ENCODE data around the gene REXO1.

Gene REXO1

DNA sequence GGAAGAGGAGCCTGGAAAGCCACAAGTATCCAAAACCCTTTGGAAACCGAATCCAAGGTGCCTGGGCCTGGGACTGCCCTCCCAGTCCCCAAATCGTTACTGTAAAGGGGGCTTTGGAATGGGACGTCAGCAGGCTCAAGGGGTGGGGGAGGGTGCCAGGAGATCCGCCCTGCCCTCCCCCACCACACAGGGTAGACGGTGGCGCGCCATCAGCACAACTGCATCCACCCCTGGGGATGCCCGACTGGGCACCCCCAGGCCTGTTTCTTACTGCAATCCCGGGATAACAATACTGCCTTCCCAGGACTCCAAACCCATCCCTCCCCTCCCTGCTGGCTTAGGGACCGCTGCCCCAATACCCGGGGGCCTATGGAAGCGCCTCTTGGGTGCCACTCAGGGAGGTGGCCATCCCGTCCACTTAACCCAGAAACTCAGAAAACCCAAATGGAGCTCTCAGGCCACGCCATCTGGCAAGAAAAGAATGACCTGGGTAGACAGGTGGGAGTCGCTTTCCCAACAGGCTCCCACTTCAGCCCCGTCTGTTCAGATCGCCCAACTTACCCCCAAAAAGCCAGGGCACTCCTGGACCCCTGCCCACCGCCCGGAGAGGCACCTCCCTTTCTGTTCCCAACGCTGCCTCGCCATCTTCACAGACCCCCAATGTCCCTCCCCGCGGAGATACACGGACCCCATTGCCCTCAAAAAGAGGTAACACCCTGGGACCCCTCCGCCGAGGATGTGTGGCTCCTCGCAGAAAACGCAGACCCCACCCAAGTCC, 12.7 kb upstream of the REXO1 start:
- DNase-seq: no peak

DNA sequence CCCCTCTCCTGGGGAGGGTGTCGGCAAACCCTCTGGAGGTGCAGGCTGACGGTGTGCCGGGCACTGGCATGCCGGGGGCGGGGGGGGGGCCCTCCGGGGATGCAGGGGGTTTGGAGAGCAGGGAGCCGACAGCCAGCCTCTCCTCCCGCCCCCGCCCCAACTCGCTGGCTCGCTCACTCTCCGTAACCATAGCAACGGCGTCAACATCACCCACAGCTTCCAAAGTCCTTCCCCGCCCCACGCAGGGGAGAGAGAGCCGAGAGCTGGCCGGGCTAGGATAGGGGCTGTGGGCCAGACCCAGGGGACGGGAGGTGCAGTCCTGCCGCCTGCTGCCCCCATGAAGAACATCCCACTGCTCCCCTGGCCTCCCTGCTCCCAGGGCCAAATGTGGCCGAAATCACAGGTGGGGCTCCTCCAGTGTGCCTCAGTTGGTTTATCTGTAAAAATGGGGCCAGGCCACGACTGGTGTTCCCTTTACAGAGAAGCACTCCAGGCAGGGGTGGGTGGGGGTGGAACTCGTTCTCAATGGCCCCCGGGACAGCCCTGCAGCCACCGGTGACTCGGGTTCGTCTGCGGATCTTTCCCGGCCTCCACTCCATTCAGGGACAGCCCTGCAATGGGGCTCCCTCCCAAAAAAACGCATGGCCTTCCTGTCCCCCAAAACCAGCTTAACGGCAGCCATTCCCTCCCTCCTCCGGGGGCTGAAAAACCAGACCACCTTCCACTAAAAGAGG, 11.9 kb upstream of the REXO1 start:
- DNase-seq: no peak

DNA sequence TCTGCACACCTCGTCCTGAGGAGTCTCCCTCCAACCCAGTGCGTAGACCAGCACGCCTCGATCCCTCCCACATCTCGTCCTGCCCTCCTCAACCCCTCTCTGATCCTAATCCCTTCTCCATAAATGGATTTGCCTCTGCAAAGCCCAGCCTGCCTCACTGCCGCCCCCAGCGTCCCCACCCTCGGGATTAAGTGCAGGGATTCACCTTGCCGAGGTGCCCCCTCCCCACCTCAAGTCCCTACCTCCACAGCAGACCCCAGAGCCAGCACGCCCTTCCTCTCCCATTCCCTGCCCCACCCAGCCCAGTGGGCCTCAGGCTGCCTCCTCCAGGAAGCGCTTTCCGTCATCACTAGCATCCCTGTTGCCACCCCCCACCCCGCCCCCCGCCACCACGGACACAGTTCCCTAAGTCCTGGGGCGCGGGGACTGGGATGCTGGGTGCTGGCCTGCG, 11.1 kb upstream of the REXO1 start:
- DNase-seq: no peak

DNA sequence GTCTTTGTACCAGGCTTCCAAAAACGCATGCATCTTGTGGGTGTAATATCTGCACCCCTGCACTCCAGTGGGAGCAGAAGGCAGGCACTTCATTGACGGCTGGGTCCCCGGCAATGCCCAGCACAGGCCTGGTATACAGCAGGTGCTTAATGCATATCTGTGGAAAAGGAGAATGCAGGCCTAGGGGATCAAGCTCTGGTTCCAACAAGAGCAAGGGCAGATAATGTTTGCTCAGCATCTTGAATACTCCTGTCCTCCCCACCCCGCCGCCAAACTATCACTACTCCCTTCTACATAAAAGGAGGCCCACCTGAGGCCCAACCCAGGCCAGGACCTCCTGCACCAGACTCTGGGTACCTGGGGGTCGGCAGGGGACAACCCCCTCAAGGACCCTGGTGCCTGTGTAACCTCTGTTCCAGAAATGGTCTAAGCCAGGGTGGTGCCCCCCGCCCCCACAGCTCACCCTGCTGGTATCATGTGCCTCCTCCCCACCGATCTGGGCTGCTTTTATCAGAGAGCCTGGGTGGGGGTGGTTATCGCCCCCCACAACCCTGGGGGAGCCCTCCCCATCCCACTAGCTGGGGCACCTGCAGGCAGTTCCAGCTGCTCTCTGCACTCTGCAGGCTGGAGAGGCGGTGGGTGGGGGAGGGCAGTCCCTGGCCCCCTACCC, 10.3 kb upstream of the REXO1 start:
- no peak for DNase-seq

DNA sequence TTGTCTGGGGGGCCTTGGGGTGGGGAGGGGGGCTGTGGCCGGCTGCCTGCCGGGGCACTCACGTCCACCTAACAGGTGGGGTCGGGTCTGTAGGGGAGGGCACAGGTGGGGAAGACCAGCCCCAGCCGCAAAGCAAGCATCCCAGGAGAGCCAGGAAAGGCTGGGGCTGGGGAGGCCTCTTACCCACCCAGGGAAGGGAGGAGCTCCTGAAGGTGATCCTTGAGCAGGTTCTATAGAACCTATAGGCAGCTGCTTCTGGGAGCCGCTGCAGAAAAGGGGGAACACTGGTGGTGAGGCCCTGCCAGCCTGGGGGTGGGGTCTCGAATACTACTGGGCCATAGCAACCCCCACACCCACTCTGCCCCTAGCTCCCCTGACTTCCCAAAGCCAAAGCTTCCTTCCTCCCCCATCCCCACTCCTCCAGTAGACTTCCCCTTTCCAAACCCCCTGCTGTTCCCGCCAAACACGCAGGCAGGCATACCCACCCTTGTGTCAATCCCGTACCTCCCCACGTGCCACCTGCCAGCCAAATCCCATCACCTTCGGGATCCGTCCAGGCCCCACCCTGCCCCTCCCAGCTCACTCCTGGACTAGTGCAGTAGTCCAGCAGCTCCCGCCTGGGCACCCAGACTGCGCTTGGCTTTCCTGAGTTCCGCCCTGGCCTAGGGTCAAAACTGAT, 9.5 kb upstream of the REXO1 start:
- no peak for DNase-seq

DNA sequence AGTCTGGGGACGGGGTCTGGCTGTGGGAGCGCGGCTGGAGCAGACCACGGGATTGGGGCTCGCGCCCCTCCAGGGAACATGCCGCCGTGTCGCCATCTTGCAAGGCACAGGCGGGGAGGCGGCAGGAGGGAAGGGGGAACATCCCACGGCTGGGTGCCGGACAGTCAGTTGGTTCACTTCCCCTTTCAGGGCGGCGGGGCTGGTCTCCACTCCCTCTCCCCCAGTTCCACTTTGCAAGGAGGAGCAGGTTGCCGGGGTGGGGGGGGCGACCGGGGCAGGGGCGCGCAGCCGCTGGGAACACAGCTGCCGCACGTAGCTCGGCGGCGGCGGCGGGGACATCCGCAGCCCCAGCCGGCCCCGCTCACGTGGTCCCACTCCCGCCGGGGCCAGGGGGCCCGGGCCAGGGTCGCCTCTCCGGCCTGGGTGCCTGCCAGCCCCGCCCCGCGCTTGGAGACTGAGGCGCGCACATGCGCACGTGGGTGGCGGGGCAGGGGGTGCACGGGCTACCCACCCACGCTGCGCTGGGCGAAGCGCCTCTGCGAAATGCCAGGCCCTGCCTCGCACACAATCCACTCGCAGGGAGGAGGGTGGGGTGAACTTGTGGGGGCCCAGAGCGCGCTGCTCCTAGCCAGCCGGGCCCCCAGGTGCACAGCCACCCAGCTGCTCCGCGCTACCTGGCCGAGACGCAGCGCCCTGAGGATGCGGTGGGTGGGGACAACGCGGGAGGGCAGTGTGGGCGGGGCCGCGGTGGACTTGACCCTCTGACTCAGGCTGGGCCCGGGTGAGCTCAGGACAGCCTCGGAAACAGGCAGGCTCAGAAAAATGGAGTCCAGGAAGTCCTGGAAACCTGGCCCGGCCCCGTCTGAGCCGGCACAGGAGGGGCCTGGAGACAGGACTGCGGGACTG, 8.7 kb upstream of the REXO1 start:
- DNase-seq: no peak

DNA sequence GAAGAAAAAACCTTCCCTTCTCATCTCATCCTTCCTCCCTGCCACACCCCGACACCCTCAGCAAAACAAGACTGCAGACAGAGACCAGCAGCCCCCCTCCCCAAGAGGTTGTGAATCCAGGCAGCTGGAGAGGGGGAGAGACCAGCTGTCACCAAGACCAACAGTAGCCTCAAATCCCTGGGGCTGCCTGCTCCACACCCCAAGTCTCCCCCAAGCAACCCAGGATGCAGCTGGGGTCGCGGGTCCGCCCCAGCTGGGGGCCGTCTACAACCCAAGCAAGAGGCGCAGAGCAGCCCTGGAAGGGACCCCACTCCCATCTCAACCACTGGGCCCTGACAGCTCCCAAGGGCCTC, 8.0 kb upstream of the REXO1 start:
- no peak for DNase-seq

DNA sequence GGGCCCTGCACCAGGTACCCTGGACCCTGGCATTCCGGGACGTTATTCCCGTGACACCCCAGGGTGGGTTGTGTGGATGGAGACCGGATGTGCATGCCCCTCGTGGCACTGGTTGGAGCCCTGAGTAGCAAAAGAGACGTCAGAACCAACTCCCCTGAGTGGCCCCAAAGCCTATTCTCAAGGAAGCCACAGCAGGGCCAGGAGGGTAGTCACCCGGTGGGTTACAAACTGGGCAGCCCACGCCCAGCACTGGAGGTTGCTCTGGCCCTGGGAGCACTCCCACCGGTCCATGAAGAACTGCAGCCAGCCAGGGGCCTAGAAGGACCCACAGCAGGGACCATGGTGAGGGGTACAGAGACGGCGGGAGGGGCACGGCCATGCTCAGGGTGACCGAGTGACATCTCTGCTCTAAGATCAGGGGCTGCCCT, 7.6 kb upstream of the REXO1 start:
- DNase-seq: no peak

DNA sequence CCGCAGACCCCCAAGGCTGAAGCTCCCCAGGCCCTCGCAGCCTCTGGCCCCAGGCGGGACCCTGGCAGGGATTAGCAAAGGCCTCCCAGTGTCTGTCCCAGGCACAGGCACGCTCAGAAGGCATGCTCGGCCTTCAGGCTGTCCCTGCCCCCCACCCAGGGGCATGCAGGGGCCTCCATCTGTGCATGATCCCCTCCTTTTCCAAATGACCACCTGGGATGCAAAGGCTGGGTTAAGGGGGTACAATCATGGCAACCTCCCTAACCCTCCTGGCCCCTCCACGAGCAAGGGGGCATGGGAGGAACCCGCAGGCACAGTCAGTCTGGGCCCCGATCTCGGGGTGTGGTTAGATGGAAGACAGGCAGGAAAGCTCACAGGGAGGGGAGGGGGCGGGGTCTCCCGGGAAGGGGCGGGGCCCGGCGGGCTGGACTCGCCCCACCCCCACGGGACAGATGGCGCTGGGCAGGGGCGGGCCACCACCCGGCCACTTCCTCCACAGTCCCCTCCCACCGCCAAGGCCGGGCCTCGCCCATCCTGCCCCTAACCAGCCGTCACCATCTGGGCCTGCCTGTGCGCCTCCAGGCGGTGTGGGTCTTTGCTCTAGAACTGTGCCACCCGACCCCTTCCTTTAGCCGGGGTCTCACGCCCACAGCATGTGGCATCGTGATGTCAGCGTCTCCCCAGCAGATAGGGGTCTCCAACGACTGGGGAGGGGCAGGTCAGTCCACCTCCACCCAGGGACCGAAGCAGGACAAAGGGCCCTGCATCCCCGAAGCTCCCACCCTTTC, 7.0 kb upstream of the REXO1 start:
- DNase-seq: peak; percentile 32

DNA sequence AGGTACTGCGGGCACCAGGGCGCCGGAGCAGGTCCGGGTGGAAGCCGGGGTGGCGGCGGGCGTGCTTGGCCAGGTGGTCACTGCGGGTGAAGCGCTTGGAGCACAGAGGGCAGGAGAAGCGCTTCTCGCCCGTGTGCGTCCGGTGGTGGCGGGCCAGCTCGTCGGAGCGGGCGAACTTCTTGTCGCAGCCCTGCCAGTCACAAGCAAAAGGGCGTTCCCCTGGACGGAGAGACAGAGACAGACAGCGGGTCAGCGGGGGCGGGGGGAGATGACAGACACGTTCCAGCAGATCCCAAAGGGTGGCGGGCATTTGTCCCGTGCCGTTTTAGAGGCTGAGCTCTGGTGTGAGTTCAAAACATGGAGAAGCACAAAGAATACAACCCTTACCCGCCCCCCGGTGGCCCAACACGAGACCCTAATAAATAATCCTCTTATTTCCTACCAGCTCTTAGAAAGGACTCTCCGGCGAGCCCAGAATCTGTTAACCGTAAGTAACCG, 6.3 kb upstream of the REXO1 start:
- DNase-seq: no peak

DNA sequence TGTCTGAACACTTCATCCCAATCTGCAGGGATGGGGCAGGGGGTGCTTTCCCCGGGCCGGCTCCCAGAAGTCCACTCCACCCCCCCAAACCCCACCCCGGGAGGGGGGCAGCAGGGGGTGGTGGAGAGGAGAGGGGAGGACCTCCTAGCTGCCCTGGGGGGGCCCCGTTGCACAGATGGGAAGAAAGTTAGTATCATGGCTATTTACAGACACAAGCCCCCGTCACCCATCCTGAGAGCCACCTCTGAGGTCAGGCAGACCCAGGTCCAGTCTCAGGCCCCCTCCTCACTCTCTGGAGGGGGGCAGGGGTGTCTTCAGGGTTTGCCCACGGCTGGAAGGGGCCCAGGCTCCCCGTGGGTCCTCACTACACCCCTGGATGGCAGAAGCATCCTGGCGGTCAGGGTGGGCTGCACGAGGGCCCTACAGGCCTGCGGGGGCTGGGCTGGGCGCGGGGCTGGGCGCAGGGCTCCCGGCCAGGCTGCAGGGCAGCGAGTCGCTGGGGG, 5.8 kb upstream of the REXO1 start:
- no peak for DNase-seq

DNA sequence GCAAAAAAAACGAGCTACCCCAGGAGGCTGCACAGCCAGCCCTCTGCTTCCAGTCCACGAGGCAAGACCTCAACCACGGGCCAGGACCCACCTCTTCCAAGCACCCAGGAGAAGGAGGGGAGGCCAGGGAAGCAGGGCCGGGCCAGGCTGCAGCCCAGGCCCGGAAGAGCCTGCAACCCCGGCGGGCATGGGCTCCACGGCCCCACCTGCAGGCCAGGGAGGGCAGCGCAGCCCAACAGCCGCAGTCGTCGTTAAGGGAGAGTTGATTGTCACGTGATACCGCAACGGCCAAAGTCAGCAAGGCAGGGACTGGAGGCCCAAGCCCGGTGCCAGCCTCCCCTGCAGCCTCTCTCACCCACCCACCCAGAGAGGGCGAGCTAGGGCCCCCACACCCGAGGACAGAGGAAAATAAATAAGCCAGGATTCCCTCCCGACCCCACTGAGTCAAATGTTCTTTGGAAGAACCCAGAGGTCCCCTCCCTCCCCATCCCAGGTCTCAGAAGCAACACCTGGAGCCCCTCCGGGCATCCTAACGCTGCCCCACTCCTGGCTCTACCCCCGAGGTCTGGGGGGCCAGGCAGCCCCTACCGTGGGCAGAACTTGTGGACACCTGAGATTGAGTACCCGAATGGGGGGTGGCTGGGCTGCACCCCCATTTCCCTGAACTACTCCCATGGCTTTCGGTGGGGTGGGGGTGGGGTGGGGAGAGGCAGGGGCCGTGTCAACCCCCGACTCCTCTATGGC, 5.2 kb upstream of the REXO1 start:
- DNase-seq: no peak

DNA sequence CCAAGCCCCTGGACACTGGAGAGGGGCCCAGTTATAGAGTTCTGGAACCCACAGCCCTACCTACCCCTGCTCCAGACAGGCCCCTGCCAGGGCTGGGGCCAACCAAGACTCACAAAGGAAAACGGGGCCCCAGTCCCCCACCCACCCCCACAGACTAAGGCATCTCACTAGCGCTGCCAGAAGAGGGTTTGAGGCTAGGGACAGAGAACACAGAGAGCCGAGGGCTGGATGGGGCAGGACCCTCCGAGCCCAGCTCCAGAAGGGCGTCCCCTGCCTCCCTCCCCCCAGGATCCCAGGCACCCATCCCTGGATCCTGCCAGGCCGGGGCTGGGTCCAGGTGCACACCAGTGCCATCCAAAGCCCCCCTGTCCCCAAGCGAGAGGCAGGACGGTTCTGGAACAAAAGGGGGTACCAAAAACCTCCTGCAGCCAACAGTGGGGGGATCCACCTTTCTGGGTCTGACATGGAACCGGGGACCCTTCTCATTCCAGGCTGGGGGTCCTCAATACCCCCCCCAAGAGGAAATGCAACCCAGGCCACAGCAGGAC, 4.4 kb upstream of the REXO1 start:
- no peak for DNase-seq

DNA sequence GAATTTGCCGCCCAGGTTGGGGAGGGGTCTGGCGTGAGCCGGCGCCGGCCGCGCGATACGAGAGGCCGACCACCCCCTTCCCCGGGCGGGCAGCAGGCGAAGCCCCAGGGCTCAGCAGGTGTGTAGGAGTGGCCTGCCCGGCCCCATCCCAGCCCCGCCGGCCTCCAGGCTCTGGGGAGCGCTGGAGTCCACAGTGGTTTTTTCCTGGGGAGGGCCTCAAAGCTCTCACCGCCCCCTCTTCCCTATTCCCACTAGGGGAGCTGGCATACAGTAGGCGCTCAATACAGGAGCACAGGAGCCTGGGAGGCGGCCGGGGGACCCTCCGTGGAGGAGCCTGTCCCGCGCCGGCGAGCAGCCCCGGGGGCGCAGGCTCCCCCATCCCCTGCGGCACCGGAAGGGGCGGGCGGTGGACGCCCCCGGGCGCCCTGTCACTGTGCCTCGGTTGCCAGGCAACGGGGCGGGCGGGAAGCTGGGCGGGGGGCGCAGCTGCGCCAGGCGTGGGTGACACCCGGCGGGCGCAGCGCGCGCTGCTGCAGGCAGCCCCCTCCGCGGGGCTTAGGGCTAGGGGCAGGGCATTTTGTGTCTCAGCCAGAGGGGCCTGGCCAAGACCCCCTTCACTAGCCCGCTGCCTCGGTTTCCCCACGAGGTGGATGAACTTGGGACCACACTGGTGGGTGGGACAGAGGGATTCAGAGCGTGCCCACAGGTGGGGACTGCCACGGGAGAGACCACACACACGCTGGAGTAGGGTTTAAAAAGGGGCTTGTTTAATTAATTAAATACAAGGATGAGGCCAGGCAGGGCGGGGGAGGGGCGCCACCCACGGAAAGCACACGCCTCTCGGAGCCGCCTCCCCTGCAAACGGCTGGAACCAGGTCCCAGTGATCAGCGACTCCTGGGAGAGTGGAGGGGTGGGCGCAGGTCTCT, 3.6 kb upstream of the REXO1 start:
- DNase-seq: no peak

DNA sequence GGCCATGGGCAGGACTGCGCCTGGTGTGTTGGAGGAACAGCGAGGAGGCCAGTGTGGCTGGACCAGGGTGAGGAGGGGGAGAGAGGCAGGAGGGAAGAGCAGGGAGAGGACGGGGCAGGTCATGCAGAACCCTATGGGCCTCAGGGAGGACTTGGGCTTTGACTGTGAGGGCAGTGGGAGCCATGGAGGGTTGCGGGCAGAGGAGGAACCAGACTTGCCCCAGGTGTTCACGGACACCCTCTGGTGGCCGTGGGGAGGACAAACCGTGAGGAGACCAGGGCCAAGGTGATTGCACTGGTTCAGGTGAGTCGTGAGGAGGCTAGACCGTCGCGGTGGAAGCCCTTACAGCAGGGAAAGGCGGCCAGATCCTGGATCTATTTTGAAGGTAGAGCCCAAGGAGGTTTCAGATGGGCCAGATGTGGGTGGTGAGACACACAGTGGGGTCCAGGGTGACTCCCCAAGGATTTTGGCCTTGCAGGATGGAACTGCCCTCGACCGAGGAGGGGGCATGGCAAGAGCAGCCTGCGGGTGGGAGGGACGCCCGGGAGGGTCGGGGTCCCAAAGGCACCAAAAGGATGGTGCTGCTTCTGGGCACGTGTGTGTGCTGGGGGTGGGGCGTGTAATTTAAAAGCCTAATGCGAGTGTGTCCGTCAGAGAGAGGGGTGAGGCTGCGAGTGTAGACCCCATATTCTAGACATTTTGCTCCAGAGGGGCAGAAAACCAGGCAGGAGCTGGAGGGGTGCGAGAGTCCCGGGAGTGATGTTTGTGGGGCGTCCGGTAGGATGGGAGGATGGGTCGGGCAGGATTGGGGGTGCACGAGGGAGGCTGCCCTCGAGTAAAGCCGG, 2.7 kb upstream of the REXO1 start:
- DNase-seq: no peak

DNA sequence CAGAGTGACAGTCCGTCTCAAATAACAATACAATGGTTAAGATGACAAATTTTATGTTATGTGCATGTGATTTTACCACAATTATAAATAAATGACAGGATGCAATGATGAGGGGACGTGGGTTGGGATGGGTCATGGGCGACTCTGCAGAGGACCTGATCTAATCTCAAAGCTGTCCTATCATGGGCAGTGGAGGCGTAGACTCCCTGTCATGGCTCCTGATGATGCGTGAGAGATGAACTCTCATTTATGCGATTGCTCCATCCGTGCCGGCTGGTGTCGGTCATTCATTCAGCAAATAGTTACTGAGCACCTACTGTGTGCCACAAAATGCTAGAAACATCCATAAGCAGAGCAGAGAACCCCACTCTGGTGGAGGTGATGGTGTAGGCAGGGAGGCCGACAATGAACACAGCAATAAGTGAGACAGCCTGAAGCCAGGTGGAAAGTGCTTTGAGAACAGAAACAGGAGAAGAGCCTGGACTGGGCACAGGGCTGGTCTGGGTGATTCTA, 1.7 kb upstream of the REXO1 start:
- no peak for DNase-seq

DNA sequence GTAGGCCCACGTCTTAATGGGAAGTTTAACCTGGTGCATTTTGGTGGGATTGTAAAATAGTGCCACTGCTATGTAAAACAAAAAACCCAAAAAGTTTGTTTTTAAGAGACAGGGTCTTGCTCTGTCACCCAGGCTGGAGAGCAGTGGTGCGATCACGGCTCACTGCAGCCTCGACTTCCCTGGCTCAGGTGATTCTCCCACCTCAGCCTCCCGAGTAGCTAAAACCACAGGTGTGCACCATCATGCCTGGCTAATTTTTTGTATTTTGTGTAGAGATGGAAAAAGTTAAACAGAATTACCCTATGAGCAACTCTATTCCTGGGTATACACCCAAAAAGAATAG, 820 bp upstream of the REXO1 start:
- DNase-seq: no peak

All from SHP77 treated with DMSO at 0.1 percent for 48 hours (cell line).